UCSD-AML1 (cell line): ENCODE data around the gene CBY1.
A peak's percentile ranks its signal among the peaks of the same experiment; 100 is the strongest.

ENCODE experiments used
- DNase-seq: peaks from one replicate; lab custom pipeline; 2025; ENCODE audit not compliant: unreplicated experiment; lab: John Stamatoyannopoulos, UW

The CBY1 gene

DNA sequence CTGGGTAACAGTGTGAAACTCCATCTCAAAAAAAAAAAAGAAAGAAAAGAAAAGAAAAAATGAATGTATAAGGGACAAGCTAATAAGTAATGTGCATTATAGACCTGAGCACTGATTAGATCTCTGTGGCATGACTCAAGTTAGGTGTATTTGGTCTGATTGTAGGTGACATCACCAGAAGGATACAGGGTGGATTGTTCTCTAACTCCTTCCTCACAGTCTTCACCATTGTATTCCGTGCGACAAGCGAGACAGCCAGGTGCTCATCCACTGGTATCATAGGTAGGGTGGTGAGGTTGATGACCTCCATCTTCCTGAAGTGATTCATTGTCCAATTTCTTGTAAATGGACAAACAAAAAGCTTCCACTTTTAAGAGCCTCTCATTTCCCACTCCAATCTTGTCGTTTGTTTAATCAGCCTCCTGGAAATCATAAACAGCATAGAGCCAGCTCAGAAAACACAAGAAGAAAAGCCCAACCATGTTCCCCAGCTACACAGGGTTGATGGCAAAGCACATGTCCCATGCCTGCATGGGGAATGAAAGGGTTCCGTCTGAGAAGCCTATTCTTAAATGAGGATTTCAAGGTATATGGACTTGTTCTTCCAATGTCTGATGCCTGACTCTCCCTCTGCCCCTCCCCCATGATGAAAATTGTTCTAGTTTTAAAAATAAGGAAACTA is 6.5 kb upstream of the CBY1 start:
- no peak for DNase-seq

DNA sequence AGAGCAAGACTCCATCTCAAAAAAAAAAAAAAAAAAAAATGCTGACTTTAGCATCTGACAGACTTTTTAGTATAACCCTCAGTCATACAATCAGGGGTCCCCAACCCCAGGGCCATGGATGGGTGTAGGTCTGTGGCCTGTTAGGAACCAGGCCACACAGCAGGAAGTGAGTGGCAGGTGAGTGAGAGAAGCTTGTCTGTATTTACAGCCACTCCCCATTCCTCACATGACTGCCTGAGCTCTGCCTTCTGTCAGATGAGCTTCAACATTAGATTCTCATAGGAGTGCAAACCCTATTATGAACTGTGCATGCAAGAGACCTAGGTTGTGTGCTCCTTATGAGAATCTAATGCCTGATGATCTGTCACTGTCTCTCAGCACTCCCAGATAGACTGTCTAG is 3.6 kb upstream of the CBY1 start:
- no peak for DNase-seq

DNA sequence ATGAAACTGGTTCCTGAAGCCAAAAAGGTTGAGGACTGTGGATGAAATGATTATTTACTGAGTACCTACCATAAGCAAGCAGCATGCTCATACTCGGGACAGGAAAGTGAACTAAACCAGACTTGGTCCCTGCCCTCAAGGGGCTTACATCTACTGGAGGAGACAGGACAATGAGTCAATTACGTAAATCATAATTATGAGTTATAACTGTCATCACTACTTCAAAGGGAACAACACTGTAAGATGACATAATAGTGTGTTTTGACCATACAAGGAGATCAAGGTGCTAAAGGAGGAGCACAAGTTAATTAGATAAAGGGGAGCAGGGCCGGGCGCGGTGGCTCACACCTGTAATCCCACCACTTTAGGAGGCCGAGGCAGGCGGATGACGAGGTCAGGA is 2.7 kb upstream of the CBY1 start:
- no peak for DNase-seq

DNA sequence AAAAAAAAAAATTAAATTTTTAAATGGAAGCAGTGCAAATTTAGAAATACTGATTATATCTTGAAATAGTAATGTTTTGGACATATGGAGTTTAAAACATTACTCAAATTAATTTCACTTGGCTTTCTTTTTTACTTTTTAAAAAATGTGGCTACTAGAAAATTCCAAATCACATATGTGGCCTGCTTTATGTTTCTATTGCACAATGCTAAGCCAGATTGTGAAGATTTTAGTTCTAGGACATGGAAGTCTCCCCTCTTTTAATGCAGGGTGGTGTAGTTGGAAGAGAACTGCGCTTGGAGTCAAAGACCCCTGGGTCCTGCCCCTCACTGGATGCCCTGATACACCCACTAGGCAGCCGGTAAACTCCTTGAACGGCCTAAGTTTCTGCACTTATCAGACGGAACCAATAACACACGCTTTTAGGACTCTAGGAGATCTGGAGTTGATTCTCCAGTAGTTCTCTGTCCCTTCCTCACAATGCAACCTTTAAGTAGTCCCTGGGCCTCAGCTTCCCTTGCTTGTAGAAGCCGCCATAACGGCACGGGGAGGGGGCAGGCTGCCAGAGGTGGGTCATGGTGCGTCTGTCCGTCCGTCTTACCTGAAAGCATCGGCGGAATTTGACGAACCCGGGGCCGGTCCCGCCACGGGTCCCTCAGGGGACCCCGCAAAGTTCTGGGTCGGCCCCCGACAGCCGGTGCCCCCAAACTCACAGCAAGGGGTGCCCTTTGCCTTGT is 751 bp upstream of the CBY1 start:
- DNase-seq: no peak

DNA sequence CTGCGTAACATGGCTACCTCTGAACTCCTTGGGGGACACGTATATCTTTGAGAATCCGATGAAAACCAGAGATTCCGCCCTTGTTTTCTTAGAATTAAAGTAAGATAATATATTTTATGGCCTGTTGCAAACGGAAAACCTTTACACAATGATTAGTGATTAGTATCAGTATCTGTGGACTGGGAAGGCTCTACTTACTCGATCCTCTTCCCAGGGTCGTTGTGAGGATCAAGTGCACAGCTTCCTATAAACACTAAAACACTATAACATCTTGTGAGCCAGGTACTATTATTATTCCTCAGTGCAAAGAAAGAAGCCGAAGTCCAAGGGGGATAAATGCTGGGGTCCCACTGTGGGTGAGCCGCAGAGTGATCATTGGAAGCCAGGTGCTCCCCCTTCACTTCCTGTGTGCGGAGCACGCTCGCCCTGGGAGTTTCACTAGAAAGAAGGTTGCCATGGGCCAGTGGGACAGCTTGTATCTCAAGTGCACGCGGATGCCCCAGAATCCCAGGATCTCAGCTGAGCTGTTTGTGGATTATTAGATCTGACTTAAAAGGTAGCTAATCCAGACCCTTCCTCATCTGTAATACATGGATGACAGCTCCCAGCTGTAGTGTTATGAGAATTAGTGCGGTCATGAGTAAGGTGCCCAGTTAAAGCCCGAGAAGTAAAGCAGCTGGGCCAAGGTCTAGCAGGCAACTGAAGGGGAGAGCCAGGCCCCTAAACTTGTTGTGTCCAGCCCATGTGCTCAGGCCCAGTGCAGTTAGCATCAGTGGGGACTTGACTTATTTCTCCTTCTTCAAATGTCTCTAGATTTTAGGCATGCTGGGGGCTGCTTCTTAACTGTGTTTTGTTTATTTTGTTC is 839 bp downstream of the CBY1 start:
- peak; percentile 29 for DNase-seq

DNA sequence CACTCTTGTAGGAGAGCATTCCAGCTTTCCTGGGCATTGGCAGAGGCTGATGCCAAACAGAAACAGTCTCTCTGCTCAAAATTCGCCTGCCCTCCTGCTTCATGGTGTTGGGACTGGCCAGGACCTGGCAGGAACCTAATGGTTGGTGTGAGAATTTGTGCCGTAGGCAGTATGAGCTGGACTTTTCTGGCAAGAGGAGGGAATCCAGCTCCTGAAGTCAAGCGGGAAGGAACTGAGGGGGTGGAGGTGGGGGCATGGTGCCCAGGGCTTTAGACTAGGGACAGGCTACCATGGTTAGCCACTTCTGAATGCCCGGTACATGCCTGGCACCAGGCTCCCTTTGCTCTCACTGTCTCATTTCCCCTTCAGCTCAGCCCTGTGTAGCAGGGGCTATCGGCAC is 18.4 kb downstream of the CBY1 start:
- DNase-seq: no peak

DNA sequence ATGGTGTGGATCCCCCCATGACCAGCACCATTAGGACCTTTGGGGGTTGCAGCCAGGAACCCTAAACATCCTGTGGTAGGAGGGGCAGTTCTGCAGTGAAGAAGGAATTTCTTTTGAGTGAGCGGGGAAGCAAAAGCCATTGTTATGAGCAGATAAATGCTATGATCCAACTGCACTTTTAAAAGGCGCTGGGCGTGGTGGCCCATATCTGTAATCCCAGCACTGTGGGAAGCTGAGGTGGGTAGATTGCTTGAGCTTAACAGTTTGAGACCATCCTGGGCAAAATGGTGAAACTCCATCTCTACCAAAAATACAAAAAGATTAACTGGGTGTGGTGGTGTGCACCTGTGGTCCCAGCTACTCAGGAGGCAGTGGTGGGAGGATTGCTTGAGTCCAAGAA is 19.4 kb downstream of the CBY1 start:
- DNase-seq: no peak

DNA sequence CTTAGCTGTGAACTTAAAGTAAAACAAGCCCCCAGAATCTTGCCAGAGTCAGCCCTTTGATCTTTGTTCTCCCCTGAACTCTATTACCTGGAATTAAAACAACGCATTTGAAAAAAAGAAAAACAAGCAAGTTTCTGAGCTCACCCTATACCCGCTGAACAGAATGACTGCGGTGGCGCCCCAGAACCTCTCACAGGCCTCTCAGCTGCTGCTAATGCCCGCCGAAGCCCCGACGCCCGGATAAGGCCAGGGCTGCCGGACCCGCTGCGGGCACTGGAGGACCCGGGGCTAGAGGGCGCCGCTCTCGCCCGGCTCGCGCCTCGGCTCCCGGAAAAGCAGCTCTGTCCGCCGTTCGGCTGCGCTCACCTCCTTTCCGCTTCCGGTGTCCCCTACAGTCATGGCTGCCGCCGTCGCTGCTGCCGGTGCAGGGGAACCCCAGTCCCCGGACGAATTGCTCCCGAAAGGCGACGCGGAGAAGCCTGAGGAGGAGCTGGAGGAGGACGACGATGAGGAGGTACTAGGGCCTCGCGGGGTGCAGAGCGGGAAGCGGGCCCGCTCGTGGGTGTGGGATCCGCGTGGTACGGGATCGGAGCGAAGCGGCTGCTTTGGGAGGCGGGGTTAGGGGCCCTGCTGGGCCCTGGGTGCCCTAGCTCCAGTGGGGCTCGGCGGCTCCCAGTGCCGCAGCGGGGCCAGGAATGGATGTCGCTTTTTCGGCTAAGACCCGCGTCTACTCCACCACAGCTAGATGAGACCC is 25.3 kb downstream of the CBY1 start, which contains the start of gene TOMM22:
TOMM22 (plus strand) TSS at position 376 of the 754 bp plus-strand sequence; CDS start at position 398, 22 bp downstream.
- peak; percentile 90 for DNase-seq

GRCh38 chr22:38684895-38685294 is 28.5 kb downstream of the CBY1 start:
- DNase-seq: no peak

GRCh38 chr22:38685761-38686160 is 29.3 kb downstream of the CBY1 start:
- DNase-seq: no peak

DNA sequence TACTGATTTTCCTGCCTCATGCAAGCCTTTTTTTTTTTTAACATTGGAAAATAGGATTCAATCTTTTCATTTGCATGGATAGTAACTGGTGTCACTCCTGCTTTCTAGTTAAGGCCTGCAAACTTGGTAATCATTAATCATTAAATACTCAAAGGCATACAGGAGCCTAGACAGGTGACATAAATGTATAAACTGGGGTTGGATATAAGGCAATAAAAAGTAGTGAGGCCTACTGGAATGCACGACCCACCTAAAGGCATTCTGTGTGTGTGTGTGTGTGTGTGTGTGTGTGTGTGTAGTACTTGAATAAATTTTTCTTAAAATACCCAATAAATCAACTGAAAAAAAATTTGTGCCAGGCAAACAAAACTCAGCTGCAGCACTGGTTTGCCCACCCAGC is 33.2 kb downstream of the CBY1 start:
- DNase-seq: no peak

DNA sequence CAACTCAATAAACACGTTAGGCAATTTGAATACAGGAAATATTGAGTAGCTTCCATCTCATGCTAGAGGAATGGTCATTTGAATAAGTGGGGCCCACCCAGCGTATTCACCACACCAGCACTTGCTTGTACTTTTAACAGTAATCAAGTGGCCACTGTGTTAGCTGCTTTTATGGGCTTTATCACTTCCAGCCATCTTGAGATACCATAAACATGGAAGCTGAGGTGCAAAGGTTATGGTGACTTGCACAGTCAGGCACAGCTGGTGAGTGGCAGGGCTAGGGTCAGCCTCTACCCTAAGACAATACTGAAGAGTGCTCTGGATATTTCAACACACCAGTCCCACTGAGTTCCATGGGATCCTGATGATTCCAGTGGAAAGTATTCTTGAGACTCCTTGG is 37.6 kb downstream of the CBY1 start:
- DNase-seq: no peak

- DNase-seq: no peak
Measured at GRCh38 chr22:38694940-38695339, 38.5 kb downstream of the CBY1 start.

GRCh38 chr22:38696606-38697424 is 40.4 kb downstream of the CBY1 start:
- DNase-seq: no peak

DNA sequence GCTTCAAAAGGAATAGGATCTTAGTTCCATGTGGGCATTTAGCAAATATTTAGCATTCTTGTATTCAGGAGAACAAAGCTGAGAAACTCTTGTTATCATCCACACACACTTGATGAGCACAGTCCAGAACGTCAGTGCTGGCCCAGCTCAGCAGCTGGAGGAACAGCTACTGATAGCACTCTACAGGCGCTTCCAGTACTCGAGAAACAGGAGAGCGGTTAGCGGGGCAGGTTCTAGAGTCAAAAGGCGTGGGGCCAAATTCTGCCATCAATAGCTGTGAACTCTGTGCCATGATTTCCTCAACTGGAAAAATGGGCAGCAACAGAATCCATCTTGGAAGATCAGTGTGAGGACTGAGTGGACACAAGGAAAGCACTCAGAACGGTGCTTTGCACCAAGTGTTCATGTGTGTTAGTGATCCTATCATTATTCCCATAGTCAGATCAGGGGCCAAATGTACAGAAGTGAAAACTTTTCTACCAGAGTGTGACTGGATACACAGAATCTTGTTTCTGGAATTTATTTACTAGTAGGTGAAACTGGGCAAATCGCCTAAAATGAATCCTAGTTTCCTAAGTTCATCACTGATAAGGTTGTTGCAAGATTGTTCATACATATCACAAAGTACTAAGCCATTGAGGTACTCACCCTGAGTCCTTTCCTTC is 41.1 kb downstream of the CBY1 start:
- DNase-seq: no peak

GRCh38 chr22:38698407-38699094 is 42.1 kb downstream of the CBY1 start:
- no peak for DNase-seq

DNA sequence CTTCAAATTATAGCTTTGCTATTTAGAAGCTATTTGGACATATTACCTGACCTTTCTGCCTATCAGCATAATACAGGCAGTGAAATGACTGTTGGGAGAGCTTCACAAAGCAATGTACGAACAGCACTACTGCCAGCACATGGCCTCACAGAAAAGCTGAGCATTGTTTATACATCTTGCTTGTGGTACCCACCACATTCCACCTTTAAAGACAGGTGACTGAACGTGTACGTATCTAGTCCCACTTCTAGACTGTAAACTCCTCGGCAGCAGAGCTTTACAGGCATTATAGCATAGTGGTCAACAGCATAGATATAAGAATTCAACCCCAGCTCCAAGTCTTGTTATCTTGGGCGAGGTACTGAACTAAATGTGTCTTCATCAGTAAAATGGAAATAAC is 42.7 kb downstream of the CBY1 start:
- no peak for DNase-seq

GRCh38 chr22:38699784-38700183 is 43.3 kb downstream of the CBY1 start:
- DNase-seq: no peak

- no peak for DNase-seq
Measured at GRCh38 chr22:38700270-38700788, 43.9 kb downstream of the CBY1 start.
